ENCODE data around the gene RIN3. TPM values are rescaled to one million over a fixed set of nuclear protein-coding genes. Genes with fewer than 3 reads are reported as not detected.

RIN3 gene
- total RNA-seq, 4 donors from 2014 or later = 3.0 to 8.7 (median 7.5) TPM

GRCh38 chr14:92690171-92691011, 176.8 kb downstream of the RIN3 start:
- no peak for DNase-seq (ENCODE audit: low spot score in 2 of 2)
- WGBS, 2 donors = 64 to 71% methylated on average over 13 of the region's 13 CpGs
- intact Hi-C loops (cut with DNase I; ENCODE audit: low total_unique reads) = no loop called here
- no peak overlapping the region for H3K4me3 ChIP-seq (ENCODE audit: low read depth, poor library complexity, severe bottlenecking)
- TF ChIP-seq POLR2A (IDR thresholded peaks at IDR 0.05) (no peak), CTCF (IDR thresholded peaks at IDR 0.05) (no peak)

GRCh38 chr14:92692822-92693226, 179.2 kb downstream of the RIN3 start:
- 10 to 25% methylated on average over 2 of the region's 2 CpGs for WGBS, 2 donors
- peak in 1 of 2 donors; percentile 31 for DNase-seq (ENCODE audit: low spot score in 2 of 2)
- intact Hi-C loops (cut with DNase I; ENCODE audit: low total_unique reads) = no loop called here
- H3K4me3 ChIP-seq (ENCODE audit: low read depth, poor library complexity, severe bottlenecking) = no peak overlapping the region
- TF ChIP-seq POLR2A (IDR thresholded peaks at IDR 0.05) = no peak
- no peak for TF ChIP-seq CTCF (IDR thresholded peaks at IDR 0.05)

GRCh38 chr14:92693998-92694795, 180.6 kb downstream of the RIN3 start:
- intact Hi-C loops (cut with DNase I; ENCODE audit: low total_unique reads) = no loop called here
- no peak overlapping the region for H3K4me3 ChIP-seq (ENCODE audit: low read depth, poor library complexity, severe bottlenecking)
- 64 to 67% methylated on average over 18 of the region's 18 CpGs for WGBS, 2 donors
- no peak for TF ChIP-seq CTCF (IDR thresholded peaks at IDR 0.05)
- no peak for TF ChIP-seq POLR2A (IDR thresholded peaks at IDR 0.05)
- no peak for DNase-seq (ENCODE audit: low spot score in 2 of 2)

GRCh38 chr14:92694807-92695206, 181.2 kb downstream of the RIN3 start:
- 47 to 49% methylated on average over 5 of the region's 5 CpGs for WGBS, 2 donors
- intact Hi-C loops (cut with DNase I; ENCODE audit: low total_unique reads) = no loop called here
- no peak for TF ChIP-seq POLR2A (IDR thresholded peaks at IDR 0.05)
- TF ChIP-seq CTCF (IDR thresholded peaks at IDR 0.05) = no peak
- no peak for DNase-seq (ENCODE audit: low spot score in 2 of 2)
- no peak overlapping the region for H3K4me3 ChIP-seq (ENCODE audit: low read depth, poor library complexity, severe bottlenecking)

- DNase-seq (ENCODE audit: low spot score in 2 of 2) = no peak
- H3K4me3 ChIP-seq (ENCODE audit: low read depth, poor library complexity, severe bottlenecking) = no peak overlapping the region
- TF ChIP-seq POLR2A (IDR thresholded peaks at IDR 0.05) (no peak), CTCF (IDR thresholded peaks at IDR 0.05) (no peak)
- 97 to 100% methylated on average over 1 of the region's 1 CpG for WGBS, 2 donors
- intact Hi-C loops (cut with DNase I; ENCODE audit: low total_unique reads) = no loop called here
Observed at GRCh38 chr14:92695562-92695961, 182.0 kb downstream of the RIN3 start.
